NB4 (cell line): ENCODE measurements around the gene ZNF214.
"Not testable (repeated sequence)": the region's sequence is repeated elsewhere in the genome, so short reads cannot be mapped to it uniquely, and the experiment has no call there.

ENCODE experiments used
- CTCF ChIP-seq: IDR thresholded peaks from one replicate; pipeline ENCODE4 v1.5.1; 2012; ENCODE audit warnings: low read depth, low read length
- MAX ChIP-seq: IDR thresholded peaks from 2 replicates; pipeline ENCODE4 v1.6.1; 2011; ENCODE audit warnings: low read depth, low read length
- MYC ChIP-seq: IDR thresholded peaks from 2 replicates; pipeline ENCODE4 v1.6.1; 2011; ENCODE audit warnings: low read depth, low read length
- POLR2A ChIP-seq: IDR thresholded peaks from 2 replicates; pipeline ENCODE4 v1.6.1; 2011; ENCODE audit warnings: mild to moderate bottlenecking; ENCODE audit not compliant: insufficient read length; ENCODE audit errors: extremely low read depth

- not testable (repeated sequence) for TF ChIP-seq POLR2A, CTCF, MYC, MAX
Observed at GRCh38 chr11:6969854-6970253, 50.3 kb downstream of the ZNF214 start.
